ENCODE measurements around the gene LRRC3B.

The LRRC3B gene, protein sequence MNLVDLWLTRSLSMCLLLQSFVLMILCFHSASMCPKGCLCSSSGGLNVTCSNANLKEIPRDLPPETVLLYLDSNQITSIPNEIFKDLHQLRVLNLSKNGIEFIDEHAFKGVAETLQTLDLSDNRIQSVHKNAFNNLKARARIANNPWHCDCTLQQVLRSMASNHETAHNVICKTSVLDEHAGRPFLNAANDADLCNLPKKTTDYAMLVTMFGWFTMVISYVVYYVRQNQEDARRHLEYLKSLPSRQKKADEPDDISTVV

GRCh38 chr3:26622621-26623418, at the start of gene LRRC3B:
LRRC3B (plus strand) TSS chr3:26622772; CDS start chr3:26709673, 86,901 bp downstream.
- no peak within 1 kb of the TSS for H3K4me3 ChIP-seq (replicated peaks; ENCODE audit: low read depth, low read length)
- TF ChIP-seq, protein P1, sequence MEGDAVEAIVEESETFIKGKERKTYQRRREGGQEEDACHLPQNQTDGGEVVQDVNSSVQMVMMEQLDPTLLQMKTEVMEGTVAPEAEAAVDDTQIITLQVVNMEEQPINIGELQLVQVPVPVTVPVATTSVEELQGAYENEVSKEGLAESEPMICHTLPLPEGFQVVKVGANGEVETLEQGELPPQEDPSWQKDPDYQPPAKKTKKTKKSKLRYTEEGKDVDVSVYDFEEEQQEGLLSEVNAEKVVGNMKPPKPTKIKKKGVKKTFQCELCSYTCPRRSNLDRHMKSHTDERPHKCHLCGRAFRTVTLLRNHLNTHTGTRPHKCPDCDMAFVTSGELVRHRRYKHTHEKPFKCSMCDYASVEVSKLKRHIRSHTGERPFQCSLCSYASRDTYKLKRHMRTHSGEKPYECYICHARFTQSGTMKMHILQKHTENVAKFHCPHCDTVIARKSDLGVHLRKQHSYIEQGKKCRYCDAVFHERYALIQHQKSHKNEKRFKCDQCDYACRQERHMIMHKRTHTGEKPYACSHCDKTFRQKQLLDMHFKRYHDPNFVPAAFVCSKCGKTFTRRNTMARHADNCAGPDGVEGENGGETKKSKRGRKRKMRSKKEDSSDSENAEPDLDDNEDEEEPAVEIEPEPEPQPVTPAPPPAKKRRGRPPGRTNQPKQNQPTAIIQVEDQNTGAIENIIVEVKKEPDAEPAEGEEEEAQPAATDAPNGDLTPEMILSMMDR (IDR thresholded peaks at IDR 0.05; ENCODE audit: low read length, missing control alignments) = no peak
- DNase-seq (ENCODE audit: low read depth) = no peak

DNA sequence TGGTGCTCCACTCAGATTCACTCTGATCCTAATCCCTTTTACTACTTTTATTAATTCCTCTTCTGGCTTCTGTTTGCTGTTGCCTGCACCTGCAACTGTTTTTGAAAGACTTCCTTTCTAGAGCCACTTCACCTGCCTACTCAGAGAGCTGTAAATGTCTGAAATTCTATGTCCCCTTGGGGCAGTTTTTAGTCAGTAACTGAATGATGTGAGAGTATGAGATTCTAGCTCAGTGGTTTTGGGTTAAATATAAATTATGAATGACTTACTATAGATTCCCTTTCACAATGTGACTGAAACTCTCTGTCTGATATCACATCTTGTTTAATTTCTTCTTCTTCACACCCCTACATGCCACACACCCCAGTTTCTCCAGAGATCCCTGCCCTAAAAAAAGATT, 47.8 kb upstream of the LRRC3B start:
- TF ChIP-seq, protein P1 (IDR thresholded peaks at IDR 0.05; ENCODE audit: low read length, missing control alignments) = no peak
- DNase-seq (ENCODE audit: low read depth) = no peak
- H3K4me3 ChIP-seq (replicated peaks; ENCODE audit: low read depth, low read length) = no peak overlapping the region

GRCh38 chr3:26579116-26579515, 43.5 kb upstream of the LRRC3B start:
- DNase-seq (ENCODE audit: low read depth) = no peak
- TF ChIP-seq, protein P1 (IDR thresholded peaks at IDR 0.05; ENCODE audit: low read length, missing control alignments) = no peak
- no peak overlapping the region for H3K4me3 ChIP-seq (replicated peaks; ENCODE audit: low read depth, low read length)

DNA sequence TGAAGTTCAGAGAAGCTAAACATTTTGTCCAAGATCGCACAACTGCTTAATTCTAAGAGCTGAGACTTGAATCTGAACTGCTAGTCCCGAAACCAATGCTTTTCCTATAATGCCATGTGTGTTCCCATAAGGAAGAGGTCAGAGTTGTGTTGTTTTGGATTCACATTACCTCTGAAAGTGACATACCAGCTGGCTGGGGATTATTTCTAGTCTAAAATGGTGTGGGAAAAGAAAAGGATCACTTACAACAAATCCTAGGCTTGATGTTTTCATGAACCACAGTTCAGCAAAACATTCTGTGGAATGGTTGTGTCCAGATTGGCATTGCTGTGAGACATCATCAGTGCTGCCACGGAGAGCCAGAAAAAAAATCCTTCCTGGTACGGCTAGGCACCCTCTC, 35.0 kb upstream of the LRRC3B start:
- H3K4me3 ChIP-seq (replicated peaks; ENCODE audit: low read depth, low read length) = no peak overlapping the region
- DNase-seq (ENCODE audit: low read depth) = no peak
- TF ChIP-seq, protein P1 (IDR thresholded peaks at IDR 0.05; ENCODE audit: low read length, missing control alignments) = no peak

- DNase-seq (ENCODE audit: low read depth) = no peak
- TF ChIP-seq, protein P1 (IDR thresholded peaks at IDR 0.05; ENCODE audit: low read length, missing control alignments) = no peak
- no peak overlapping the region for H3K4me3 ChIP-seq (replicated peaks; ENCODE audit: low read depth, low read length)
These were observed 33.6 kb upstream of the LRRC3B start for GRCh38 chr3:26588931-26589330.

GRCh38 chr3:26589678-26590077, 32.9 kb upstream of the LRRC3B start:
- TF ChIP-seq, protein P1 (IDR thresholded peaks at IDR 0.05; ENCODE audit: low read length, missing control alignments) = no peak
- H3K4me3 ChIP-seq (replicated peaks; ENCODE audit: low read depth, low read length) = no peak overlapping the region
- no peak for DNase-seq (ENCODE audit: low read depth)
